ENCODE results near the gene PARS2. TPM values are rescaled to one million over a fixed set of nuclear protein-coding genes. Genes with fewer than 3 reads are reported as not detected.

The PARS2 gene
- polyA plus RNA-seq (2012; ENCODE audit: insufficient read depth, insufficient read length), result 6.9 TPM

DNA sequence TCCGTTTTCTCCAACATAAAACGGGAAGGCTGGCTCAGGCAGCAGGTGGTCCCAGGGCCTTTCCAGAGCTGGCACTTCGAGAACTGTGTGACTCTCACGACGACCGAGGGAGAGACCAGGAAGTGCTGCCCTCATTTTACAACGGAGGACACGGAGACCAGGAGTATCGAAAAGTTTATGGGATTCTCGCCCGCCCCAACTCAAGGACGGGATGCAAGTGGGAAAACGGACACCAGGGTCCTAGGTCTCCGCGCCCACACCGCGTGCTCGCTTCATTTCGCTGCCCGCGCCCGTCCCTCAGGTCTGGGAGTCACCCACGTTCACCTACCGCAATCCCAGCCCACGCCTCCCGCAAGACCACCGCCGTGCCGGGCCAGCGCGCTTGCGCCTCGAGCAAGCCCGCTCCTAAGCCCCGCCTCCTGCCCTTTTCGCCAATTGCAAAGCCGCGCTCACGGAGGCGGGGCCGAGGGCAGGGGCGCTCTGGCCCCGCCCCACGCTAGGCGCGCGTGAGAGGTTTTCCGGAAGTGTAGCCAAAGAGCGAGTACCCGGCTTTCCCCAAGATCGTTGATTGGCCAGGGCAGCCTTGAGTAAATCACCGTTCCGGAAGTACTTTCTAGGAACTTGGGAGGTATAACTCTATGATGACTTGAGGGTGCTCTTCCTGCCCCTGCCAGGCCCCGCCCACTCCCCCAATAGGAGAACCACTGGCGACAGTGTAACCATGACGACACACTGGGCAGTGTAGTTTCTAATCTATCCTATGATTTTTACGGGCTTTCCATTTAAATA is at the start of gene PARS2:
Gene PARS2 (minus strand): TSS at position 391 of the 789 bp plus-strand sequence. CDS start 5,362 bp downstream, outside the sequence.
- peak within 1 kb of the TSS; percentile 97 for H3K4me3 ChIP-seq (ENCODE audit: low read length)
- DNase-seq (ENCODE audit: low read depth, low spot score), result peak; percentile 99

GRCh38 chr1:54814126-54814498 is 49.8 kb upstream of the PARS2 start:
- no peak overlapping the region for H3K4me3 ChIP-seq (ENCODE audit: low read length)
- no peak for DNase-seq (ENCODE audit: low read depth, low spot score)

DNA sequence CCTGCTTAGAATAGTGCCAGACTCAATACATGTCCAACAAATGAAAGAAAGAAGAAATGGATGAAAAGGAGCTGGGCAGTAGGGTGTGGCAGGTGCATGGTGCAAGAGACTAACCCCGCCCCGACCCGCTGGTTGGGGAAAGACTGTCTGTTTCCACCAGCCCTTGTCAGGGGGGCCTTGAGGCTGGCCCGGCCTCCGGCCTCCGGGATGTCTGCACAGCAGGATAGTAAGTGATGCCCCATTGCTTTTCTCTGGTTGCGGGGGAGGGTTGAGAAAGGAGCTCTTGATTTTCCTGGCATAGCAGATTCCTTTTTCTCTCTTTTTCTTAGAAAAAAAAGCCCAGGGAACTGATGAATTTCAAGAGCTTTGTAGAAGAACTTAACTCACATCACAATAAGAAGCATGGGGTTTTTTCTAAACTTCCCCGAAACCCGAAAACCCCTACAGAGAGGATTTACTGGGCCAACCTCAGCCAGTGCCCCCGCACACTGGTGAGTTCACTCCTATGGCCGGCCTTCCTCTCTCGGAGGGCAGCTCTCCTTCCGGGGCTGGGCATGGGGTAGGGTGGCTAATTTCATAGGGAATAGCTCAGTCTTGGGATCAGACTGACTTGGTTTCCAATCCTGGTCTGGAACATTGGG is 49.3 kb upstream of the PARS2 start:
- H3K4me3 ChIP-seq (ENCODE audit: low read length), result no peak overlapping the region
- no peak for DNase-seq (ENCODE audit: low read depth, low spot score)

DNA sequence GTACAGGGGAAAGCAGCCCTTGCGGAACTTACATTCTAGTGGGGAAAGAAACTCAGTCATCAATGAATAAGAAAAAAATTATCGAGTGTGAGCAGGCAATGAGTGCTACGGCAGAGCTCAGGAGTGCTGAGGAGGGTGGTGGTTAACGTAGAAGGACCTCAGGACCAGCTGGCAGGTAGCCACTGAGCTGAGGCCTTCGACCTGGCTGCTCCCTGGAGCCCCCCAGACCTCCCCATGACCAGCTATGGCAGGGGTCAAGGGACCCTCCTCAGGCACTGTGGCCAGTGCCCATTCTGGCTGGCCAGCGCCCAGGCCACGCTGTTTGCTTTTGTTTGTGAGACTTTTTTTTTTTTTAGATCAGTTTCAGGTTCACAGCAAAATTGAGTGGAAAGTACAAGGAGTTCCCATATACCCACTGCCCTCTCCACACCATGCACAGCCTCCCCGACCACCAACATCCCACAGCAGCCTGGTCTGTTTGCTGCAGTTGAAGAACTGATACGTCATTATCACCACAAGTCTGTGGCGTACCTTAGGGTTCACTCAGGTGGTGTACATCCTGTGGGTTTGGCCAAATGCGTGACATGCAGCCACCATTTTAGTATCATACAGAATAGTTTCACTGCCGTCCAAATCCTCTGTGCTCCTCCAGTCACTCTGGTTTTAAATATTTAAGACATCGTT is 48.6 kb upstream of the PARS2 start:
- H3K4me3 ChIP-seq (ENCODE audit: low read length), result no peak overlapping the region
- peak; percentile 32 for DNase-seq (ENCODE audit: low read depth, low spot score)

DNA sequence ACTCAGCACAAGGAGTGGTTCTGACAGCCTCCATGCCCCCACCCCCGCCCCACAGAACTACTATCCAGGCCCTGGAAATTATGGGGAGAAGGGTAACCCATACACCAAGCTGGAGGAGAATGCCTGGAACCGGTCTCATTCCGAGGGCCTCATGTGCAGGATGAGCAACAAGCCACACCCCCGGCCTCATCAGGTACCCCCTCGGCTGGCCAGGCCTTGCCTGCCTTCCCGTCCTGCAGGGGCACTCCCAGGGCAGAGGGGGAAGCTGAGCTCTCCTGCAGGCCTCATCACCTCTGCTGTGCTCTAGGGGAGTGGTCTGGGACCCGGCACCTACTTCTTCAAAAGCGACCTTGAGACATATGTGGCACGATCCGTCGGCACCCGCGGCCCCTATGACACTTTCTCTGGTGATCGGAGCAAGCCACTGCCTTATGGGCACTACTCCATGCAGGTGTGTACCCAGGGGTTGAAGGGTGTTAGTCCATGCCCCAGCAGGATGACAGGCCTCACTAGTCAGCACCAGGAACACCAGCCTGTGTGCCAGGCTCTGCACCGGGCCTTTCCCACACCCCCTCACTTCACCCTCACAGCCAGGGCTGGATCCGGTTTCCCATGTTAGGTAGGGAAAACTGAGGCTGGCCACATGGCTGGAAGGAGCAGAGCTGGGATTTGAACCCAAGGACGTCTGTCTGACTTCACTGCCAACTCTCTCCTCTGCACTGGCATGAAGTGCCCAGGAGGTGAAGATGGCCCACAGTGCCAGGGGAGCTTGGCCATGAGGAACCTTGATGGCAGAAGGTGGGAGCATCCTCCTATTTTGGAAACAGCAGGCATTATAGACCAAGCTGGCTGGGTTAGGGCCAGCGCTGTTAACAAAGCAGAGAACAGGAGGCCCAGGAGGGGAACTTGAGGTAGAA is 47.7 kb upstream of the PARS2 start:
- no peak overlapping the region for H3K4me3 ChIP-seq (ENCODE audit: low read length)
- DNase-seq (ENCODE audit: low read depth, low spot score), result no peak

DNA sequence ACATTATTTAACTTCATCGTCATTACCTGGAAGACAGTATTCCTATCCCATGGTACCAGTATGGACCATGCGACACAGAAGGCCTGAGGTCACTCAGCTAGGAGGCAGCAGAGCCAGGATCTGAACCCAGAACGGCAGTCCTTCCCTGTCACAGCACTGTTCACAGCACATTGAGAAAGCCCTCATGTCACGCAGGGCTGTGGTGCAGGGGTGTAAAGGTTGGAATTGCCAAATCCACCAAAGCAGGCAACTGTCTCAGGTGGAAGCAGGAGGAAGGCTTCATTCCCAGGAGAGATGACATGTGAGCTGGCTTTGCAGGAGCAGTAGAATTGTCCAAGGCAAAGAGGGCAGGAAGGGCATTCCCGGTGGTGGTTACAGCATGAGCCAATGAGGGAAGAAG is 46.7 kb upstream of the PARS2 start:
- DNase-seq (ENCODE audit: low read depth, low spot score), result no peak
- no peak overlapping the region for H3K4me3 ChIP-seq (ENCODE audit: low read length)

DNA sequence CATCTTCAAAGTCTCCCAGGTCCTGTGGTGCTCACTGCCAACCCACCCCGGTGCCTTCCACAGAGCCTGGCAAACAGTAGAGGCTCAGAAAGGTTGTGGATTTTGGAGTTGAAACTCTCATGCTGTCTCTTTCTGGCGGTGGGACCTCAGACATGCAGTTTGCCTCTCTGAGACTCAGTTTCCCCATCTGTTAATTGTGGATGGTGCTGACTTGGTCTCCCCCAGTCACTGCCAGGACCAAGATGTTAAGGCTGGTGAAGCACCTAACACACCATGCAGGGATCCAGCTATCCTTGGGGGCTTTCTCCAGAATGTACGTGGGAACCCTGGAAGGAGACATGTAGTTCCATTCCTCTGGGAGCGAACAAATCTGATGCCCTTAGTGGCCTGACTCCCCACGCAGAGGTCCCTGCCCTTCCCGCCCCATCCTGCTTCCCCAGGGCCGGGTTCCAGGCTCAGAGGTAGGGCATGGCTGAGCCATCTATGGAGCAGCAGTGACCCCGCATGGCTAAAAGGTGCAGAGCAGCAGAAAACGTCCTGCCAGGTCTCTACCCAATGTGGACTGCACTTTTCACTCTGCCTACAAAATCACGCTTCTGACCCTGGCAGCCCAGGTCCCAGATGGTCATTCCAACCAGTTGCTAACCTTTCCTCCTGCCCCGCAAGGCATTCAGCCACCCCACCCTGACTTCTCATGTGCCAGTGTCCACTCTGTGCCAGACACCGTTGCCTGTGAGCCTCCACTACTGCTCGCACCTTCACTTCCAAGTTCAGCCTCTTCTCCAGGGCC is 46.0 kb upstream of the PARS2 start:
- H3K4me3 ChIP-seq (ENCODE audit: low read length), result no peak overlapping the region
- peak; percentile 20 for DNase-seq (ENCODE audit: low read depth, low spot score)

DNA sequence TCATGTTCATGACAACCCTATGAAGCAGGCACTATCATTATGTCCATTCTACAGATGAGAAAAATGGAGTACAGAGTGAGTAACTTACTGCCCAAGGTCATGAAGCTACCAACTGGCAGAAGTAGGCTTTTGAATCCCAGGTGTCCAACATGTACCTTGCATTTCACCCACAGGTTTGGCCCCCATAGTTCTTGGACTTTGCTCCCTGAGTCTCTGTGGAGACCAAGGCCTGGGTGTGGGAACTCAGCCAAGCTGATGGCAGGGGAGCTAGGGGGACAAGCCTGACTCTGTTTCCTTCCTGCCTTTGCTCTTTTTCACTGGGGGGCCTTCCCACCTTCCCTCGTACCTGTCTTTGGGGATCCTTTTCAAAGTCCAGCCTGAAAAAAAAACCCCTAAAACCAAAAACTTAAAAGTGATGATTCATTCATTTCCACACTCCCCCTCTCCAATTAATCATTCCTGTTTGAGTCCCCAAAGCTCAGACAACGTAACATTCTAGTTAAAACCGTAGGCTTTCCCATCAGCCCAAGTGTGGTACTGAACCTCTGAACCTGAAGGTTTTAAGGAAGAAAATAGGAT is 45.3 kb upstream of the PARS2 start:
- no peak for DNase-seq (ENCODE audit: low read depth, low spot score)
- H3K4me3 ChIP-seq (ENCODE audit: low read length), result no peak overlapping the region

GRCh38 chr1:54808443-54809207 is 44.3 kb upstream of the PARS2 start:
- no peak overlapping the region for H3K4me3 ChIP-seq (ENCODE audit: low read length)
- DNase-seq (ENCODE audit: low read depth, low spot score), result no peak

GRCh38 chr1:54807756-54808155 is 43.4 kb upstream of the PARS2 start:
- H3K4me3 ChIP-seq (ENCODE audit: low read length), result no peak overlapping the region
- no peak for DNase-seq (ENCODE audit: low read depth, low spot score)

DNA sequence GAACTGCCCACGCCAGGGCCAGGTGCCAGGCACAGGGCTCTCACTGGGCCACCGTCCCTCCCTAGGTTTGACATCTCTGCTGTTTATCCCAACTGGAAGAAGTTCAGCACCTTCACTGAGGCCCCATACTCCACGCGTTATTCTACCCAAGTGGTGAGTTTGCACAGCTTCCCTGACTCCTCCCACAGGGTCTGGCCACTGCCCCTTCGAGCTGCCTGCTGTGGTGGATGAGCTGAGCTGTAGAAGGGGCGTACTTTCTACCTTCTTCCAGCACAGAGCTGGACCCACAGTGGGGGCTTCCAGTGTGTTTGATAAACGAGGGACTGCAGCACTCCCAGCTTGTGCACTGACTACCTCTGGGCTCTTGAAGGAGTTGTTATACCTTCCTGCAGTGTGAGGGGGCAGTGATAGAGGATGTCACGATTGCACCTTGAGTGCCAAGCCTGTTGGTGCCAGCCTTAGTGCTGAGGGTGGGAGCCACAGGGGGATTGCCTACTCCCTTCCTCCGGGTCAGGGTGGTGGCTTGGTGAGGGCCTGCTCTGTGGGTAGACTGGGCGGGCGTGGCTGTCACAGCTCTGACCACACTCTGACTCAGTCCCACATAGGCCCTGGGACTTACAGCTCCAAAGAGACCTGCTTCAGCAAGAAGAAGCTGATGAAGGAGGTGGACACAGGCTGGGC is 42.7 kb upstream of the PARS2 start:
- H3K4me3 ChIP-seq (ENCODE audit: low read length), result no peak overlapping the region
- no peak for DNase-seq (ENCODE audit: low read depth, low spot score)

DNA sequence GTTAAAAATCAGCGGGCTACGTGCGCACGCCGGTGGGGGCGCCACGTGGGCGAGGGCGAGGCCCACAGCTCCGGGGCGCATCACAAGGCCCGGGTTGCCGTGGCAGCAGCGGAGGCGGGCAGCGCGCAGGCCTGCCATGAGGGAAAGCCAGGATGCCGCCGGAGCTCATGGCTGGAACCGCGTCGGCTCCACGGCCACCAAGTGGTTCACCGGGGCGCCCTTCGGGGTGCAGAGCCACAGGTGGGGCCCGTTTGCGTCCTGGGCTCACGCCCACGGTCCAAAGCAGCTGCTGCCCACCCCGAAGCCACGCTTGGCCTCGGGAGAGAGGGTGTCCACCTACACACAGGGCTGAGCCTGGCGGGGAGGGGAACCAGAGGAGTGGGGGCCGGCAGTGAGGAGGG is 41.7 kb upstream of the PARS2 start:
- no peak for DNase-seq (ENCODE audit: low read depth, low spot score)
- H3K4me3 ChIP-seq (ENCODE audit: low read length), result no peak overlapping the region

- H3K4me3 ChIP-seq (ENCODE audit: low read length), result no peak overlapping the region
- no peak for DNase-seq (ENCODE audit: low read depth, low spot score)
These were observed 41.1 kb upstream of the PARS2 start for GRCh38 chr1:54805466-54805865.

- no peak overlapping the region for H3K4me3 ChIP-seq (ENCODE audit: low read length)
- DNase-seq (ENCODE audit: low read depth, low spot score), result no peak
These were observed 40.3 kb upstream of the PARS2 start for GRCh38 chr1:54804471-54805132.

GRCh38 chr1:54803761-54804470 is 39.6 kb upstream of the PARS2 start:
- no peak overlapping the region for H3K4me3 ChIP-seq (ENCODE audit: low read length)
- DNase-seq (ENCODE audit: low read depth, low spot score), result no peak
